ENCODE results near the gene POU4F1.

Gene POU4F1

DNA sequence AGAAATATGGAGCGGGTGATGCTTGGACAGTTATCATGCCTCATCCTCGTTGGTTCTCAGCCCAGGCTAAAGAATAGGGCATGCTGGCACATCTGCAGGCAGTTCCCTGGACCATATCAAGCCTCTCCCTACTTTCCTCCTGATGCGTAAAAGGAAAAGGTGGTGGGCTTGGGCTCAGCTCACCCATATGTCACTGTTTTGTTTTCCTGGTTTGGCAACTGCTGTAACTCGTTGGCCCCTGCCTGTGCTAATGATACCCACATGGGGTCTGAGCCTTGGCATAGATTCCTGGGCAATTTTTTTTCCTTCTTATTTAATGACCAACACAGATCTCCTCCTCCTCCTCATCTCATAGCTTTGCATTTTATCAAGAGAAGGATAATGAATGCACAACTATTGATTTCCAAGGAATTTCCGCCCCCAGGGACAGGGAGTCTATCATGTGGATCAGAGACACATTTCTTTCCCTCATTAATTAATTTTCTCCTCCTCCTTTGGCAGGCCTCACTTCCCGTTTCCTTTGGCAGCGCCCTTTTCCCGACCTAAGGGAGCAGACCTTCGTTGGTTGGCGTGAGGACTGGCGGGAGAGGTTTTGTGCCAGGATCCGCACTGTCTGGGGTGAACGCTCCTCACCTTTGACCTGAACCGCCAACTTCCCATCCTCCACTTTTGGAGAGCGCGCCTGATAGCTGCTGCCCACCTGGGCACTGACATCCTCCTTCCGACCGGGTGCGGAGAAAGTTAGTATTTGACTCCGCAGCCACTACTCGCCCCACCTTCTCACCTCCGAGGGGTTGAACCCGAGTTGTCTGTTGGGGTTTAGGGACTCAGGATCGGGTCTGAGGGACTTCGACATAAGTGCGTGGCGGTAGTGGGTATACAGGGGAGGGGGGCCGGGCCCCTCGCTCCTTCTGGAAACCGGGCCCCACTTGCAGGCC is 3.4 kb upstream of the POU4F1 start:
- DNase-seq: no peak

DNA sequence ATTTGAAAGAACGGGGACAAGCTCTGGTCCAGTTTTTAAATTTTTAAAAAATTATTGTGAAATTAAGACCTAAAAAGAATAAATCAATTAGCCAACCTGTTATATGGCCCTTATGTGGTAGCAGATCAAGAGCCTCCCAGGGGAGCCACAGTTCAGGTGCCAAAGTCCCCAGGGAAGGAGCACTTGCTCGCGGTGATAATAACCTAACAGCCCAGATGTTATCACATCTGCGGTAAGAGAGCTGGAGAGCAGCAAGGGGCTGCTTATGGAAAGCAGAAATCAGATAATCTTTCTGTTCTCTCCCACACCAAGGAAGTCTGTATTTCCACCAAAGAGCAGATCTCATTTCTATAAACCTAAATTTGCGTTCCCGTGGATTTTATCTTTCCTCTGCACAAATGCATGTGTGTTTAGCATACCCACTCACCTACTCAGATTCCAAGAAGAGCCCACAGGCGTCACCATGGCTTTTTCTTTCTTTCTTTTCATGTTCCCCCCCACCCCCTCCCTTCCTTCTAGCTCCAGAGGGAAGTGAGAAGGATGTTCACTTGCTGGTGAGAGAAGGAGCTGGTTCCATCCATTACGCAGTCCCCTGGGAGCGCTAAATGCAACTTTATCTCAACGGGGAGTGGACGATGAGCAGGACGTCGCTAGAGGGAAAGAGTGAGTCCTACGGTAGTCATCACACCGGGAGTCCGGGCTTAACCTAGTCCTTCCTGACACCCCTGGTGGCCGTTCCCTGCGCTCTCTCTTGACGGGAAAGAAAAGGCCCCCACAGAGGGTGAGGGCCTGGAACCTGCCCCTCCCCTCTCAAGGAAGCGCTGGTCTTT is 1.6 kb upstream of the POU4F1 start:
- no peak for DNase-seq

DNA sequence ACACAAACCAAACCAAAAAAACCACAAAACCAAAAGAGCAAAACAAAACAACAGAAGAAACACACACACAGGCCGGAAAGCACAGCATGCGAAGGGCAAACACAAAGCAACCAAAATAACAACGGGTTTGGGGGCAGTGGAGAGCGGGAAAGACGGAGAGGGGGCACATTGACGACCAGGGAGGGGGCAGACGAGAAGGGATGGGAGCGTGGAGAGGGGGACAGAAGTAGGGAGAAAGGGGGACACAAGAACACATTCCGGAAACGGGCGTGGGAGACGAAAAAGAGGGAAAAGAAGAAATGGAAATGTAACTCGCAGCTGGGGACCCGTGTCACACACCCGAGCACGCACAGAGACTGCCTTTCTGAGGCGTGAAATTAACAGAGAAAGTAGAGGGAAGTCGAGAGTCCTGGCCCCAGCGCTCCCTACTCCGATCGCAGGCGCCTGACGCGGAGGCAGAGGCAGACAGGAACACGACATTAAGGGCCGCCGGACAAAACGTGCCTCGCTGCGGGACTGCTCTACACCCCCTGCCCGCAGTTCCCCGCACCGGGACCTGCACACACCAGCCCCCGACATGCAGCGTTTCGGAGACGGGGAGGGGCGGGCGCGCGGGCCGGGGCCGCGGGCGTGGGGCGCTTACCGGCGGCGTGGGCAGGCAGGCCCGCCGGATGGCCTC is 652 bp downstream of the POU4F1 start:
- DNase-seq: no peak

DNA sequence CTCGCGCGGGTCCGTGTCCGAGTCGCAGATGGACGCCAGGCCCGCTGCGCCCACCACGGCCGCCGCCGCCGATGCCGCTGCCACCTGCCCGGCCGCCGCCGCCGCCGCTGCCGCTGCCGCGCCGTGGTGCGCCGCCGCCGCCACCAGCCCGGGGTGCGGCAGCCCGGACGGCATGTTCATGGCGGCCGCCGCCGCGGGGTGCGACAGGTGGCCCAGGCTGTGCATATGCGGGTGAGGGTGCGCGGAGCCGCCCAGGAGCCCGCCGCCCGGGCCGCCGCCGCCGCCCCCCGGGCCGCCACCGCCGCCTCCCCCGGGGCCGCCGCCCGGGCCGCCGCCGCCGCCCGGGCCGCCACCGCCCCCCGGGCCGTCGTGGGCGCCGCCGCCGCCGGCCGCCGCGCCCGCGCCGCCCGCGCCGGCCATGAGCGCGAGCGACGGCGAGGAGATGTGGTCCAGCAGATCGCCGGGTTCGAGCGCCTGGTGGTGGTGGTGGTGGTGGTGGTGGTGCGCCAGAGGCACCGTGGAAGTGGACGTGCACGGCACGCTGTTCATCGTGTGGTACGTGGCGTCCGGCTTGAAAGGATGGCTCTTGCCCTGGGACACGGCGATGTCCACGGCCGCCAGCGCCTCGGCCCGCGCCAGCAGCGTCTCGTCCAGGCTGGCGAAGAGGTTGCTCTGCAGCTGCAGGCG is 1.3 kb downstream of the POU4F1 start:
- no peak for DNase-seq

DNA sequence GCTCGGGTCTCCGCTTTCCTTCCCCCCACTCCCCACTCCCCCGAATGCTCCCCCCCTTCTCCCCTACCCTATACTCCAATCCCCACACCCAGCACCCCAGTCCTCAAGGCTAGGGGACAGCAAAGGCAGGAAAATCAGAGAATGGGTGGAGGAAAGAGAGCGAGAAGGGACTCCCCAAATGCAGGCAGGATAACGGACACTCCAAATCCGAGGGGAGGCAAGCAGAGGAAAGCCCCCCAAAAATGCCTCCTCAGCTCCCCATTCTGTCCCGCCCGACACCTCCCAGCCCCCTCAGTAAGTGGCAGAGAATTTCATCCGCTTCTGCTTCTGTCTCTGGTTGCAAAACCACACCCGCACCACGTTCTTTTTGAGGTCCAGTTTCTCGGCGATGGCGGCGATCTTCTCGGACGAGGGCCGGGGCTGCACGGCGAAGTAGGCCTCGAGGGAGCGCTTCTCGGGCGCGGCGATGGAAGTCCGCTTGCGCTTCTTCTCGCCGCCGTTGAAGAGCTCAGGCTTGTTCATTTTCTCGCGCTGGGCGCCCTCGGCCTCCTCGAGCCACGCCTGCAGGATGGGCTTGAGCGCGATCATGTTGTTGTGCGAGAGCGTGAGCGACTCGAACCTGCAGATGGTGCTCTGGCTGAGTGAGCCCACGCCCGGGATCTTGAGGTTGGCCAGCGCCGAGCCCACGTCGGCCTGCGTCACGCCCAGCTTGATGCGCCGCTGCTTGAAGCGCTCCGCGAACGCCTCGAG is 2.1 kb downstream of the POU4F1 start:
- DNase-seq: no peak

DNA sequence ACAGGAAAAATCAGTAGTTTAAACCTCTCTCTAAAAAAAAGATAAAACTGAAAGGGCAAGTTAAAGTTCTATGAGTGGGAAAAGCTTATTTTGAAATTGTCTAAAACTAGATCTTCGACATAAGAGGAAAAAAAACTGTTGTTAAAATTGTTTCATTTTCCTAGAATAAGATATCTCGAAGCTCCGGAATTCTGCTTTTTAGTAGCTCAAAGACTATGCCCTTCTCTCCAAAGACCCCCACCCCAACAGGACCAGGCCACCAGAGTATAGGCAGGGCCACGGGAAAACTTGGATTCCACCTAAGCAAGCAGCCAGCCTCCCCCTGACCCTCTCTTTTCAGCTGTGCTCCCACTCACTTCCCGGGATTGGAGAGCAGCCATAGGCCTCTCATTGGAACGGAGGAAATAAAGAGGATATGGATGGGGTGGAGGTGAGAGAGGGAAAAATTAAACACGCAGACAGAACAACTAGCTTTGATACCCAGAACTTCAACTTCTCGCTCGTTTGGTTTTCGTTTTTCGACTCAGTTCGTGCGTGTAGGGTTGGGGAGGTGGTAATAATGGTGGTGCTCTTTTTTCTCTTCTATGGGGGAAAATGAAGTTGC is 3.0 kb downstream of the POU4F1 start:
- DNase-seq: no peak

DNA sequence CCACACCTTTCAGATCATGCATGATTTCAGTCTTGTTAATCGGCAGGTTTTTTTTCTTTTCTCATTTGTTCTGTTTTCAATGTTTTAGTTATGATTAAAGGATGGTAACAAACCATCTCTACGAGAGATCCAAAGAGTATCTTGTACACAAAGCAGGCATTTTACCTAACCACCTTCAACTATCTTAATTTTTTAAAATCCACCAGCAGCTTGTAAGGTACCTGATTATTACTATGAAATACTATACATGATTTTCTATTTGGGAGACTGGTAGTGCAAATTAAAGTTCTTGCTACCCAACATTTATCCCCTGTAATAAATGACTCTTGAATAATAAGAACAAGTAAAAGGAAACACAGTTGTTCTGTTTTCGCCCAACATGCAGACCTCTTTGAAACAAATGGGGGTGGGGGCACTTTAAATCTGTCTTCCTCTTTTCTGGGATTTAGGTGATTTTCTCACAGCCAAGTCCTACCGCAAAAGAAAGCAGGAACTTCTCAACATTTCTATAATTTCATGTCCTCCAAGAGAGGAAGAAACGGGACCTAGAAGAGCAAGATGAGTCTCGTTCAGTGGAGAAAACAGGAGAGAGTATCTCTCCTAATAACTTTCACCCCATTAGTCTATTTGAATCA is 3.6 kb downstream of the POU4F1 start:
- DNase-seq: no peak

DNA sequence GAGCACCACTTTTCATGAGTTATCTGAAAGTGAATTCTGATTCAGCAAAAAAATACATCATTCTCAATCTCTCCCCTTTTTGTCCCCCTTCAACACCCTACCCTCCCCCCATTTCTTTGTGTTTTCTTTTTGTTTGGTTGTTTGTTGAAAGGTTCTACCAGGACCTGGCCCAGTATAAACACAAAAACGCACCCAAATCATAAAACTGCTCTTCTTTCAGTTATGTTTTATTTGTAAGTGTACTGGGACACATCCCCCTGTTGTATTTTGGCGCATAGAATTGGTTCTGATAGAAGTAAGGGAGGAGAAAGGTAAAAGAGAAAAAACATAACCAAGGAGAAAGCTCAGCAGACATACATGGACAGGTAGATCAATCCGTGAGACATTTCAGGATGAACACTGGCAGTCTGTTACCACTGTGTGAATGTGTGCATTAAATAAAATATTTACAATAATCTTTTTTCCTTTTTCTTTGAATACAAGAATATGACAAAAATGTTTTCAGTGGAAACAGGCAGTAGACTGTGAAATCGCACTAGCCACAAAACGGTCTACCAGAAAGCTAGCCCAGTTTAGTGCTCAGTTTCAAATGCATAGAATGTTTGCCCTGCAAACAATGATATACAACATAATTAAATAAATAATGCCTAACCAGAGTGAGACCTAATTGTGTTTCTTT is 4.2 kb downstream of the POU4F1 start:
- DNase-seq: no peak

DNA sequence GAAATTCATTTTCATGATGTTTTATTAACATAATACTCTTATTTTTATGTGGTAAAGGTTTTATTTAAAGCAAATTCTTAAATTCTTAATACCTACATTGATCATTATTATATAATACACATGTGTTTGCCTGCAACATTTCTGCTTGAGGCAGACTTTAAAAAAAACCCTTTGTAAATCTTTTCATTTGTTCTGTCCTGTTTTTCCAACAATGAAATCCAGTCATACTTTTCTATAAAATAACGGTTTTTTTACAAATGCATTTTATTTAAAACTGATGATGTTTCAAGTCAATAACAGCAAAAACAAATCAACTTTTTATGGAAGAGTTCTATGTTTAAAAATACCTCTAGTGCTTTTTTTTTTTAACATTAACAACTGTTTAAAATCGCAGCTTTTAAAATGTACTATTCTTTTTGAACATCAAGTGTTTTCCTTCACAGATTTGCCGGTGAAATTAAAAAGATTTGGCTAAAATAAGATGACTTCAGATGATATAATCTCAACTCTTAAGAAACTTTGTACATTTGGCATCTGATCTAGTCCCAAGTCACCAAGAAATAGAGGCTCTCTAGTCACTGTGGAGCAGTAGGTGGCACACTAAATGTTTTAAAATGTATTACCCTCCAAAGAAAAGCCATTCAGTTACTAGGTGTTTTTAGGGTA is 5.1 kb downstream of the POU4F1 start:
- DNase-seq: no peak

DNA sequence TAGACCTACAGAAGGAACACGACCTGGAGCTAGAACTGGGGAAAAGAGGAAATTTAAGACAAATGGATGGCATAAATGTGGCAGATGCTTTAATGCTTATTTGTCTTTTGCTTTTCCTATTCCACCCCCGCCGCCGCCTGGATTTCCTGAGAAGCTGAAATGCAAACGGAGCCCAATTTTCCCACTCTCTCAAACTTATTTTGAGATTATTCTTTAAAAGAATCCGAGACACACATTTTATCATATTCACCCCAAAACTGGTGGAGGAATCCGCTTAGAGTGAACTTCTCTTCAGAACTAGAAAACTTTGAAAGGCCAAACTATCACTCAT is 5.8 kb downstream of the POU4F1 start:
- DNase-seq: no peak

DNA sequence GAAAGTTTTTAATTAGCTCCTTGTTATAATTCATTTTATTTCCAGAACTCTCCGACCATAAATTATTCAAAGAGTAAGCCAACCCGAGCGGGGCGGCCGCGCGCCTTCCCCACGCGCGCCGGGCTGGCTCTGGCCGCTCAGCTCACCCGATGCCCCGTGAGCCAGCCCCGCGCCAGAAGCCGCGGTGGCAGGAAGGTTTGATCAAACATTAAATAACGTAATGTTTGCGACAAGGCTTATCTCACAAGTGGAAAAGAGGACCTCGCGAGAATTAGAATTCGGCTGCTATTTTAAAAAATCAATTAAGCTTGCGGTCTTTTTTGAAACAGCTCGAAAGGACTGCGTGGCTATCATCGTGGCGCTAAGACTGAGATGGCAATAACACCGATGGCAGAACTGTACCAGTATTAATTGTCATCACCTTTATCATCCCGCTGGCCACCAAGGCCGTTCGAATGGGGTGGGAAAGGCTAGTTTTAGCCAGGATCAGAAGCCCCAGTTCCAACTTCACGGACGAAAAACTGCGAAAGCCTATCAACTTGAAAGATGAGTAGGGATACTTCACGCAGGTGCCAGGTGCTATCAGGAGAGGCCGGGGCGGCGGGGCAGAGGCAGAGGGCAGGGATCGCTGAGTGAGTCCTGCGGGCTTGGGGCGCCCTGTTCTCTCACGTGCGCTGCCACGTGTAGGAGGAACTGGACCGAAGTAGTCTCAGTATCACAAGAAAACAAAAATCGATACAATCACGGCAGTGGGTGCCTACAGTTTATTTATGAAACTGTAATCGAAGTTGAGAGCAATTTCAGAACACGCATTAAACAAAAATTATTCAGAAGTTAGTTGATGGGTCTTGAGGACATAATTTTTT is 6.4 kb downstream of the POU4F1 start:
- no peak for DNase-seq

DNA sequence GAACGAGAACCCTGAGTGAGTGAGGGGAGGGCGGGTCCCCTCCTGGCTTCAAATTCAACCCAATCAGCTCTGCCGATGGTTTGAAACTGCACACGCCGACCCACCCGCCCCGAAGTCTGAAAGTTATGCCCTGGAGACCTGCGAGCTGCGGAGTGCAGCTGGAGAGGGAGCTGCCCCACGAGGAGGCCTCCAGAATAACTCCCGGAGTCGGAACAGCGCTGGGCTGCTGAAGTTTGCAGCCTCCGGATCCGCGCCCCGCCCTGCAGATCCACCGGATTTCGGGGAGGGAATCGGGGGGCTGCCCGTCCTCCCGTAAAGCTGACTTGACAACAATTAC is 7.0 kb downstream of the POU4F1 start:
- DNase-seq: no peak

DNA sequence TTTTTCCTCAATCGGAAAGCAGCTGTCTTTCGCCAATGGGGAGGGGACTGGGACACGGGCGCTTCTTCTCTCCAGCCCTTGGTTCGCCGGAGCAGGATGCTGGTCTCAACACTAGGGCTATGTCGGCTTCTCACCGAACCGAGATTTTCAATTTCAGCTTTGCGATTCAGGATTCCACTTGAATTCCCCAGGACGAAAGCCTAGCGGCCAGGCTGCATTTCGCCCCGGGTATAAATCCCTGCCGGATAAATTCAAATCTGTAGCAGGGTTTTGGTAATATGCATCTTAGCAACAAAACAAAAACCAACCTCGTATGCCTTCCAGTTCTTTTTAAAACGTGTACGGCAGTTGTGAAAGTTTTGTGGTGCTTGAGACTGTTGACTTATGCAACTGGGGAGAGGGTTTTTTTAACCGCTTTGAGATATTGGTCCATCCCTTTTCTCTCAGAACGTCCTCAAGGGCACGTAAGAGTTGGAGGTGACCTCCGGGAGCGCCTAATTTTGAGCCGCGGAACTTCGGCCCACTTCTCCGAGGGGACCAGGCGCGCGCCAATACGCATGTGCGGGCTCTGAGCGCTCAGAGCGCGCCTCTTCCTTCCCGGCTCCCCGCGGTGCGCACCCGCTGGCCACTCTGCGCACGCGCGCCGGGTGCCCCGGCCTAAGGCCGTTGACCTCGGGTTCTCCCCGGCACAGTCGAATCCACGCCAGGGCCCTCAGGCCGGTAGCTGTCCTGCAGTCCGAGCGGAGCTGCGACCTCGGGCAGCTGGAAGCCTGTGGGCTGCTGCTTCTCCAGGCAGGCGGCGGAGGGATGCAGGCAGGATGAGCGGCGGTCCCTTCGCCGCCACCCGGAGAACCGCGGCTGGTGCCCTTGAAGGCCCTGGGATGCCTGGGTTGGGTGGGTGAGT is 7.6 kb downstream of the POU4F1 start:
- DNase-seq: no peak

DNA sequence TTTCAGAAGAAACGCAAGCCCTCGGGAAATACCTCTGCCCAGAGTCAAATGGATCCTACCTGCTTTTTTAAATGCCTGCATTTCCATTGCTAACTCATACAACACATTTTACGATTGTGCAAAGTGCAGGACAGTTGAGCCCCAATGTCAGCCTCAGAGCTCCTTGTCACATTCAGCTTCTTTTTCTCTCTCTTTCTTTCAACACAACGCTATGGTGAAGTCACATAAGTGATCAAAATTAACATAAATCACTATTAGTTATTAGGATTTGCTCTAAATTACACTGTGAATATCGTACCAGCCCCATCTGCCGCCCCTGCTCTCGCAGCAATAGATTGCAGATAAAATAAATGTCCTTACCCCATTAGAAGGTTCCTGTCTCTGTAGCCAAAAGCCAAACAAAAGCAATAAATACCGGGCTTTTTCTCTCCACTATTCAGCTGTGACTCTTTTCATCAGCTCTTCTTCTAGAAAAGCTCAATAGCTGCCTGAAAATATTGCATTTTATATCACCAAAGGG is 8.8 kb downstream of the POU4F1 start:
- no peak for DNase-seq

DNA sequence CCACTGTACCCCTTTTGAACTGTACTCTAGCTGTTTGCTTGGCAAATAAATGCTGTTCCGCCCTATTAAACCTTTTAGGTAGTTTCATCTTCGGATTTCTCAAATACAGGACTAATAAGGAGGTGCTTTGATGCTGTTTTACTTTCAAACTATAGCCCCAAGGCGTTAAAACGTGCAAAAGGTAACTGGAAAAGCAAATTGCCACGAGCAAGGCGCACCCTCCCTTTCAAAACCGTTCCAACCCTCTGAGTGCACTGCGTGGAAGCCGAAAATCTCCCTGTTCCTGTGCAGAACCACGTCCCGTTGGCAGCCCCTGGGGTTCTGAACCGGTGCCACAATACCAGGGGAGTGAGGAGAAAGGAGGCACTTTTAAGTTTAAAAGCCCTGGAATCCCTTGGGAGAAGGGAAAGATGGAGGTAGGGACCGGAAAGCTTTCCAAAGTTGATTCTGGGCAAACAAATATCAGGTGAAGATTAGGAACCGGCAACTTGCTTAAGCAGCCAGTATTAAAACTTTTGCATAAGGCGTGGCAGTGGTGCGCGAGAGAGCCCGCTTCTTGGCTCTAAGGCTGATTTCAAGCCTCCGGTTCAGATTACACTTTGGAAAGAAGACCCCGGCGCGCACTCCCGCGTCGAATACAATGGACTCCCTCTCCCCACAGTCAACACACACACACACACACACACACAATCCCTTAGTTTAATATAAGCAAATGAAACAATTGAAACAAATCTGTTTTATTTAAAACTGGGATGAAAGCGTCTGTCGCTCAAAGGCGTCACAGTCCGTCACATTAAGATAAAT is 9.5 kb downstream of the POU4F1 start:
- no peak for DNase-seq

DNA sequence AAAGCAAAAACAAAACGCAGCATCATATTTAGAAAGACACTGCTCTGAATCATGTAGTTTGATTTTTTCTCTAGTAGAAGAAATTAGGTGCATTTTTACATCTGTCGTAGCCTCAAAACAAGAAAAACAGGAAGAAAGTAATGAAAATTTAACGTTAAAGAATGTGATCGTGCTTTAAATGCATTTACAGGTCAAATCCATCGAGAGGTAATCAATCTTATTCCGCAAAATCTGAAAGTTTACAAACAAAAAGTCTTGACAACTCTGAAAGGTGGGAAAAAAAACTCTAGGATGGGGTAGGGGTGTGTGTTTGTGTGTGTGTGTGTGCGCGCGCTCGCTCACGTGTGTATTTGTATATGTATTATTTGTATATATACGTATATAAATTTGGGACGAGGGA is 10.2 kb downstream of the POU4F1 start:
- no peak for DNase-seq

DNA sequence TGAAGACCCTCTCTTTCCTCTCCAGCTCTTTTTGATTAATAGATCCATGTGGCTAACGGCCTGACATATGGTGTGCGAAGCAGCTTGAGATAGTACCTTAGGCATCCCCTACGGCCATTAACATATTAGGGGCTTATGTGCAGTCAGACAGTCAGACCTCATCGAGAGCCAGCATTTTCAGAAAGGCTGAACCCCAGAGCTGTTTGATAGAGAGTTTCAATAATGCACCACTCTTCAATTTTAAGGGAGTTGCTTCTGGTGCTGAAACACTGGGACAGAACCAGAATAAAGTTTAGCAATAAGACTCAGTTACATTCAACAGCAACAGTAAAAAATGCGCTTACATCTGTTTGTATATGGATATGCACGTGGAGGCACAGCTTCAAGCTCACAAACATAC is 10.8 kb downstream of the POU4F1 start:
- no peak for DNase-seq
